Suprapubic skin (tissue), 4 donors: ENCODE measurements around the gene HDAC11.

Experiments used
- CTCF ChIP-seq, 2 donors: fragments of 200-600 bp in 1 of 2; fragments of 450-650 bp in 1 of 2; sonication (generic) in 1 of 2; IDR thresholded peaks; one replicate each; pipeline ENCODE4 v1.5.1; 2016 to 2019; ENCODE audit warnings: antibody characterized with exemption in 2 of 2, mild to moderate bottlenecking in 1 of 2, moderate library complexity in 1 of 2
- POLR2A ChIP-seq, 2 donors: fragments of 450-650 bp; IDR thresholded peaks; one replicate each; pipeline ENCODE4 v1.6.1; 2017; ENCODE audit warnings: antibody characterized with exemption in 2 of 2, mild to moderate bottlenecking in 2 of 2, moderate library complexity in 2 of 2
- POLR2AphosphoS5 ChIP-seq, 3 donors: sonication (generic); formaldehyde crosslinking; IDR thresholded peaks; one replicate each; pipeline ENCODE4 v1.6.1; 2017; ENCODE audit warnings: antibody characterized with exemption in 3 of 3

- TF ChIP-seq POLR2A (IDR thresholded peaks at IDR 0.05) (no peak), CTCF (IDR thresholded peaks at IDR 0.05) (no peak), POLR2AphosphoS5 (IDR thresholded peaks at IDR 0.05) (no peak)
Observed at GRCh38 chr3:13505147-13506130, 25.3 kb downstream of the HDAC11 start.
